HEK293 (cell line): ENCODE measurements around the gene DNAJC10.
"Not testable (repeated sequence)": the region's sequence is repeated elsewhere in the genome, so short reads cannot be mapped to it uniquely, and the experiment has no call there.

Experiments
- CTCF ChIA-PET: fragments of 350-600 bp; formaldehyde crosslinking; extraction: SDS; loops from one replicate; lab custom pipeline; 2021; ENCODE audit warnings: antibody characterized with exemption; lab: Yijun Ruan, JAX
- POLR2A ChIA-PET: fragments of 300-600 bp; formaldehyde crosslinking; extraction: SDS; loops from one replicate; lab custom pipeline; 2020; ENCODE audit warnings: antibody characterized with exemption, inconsistent platforms; lab: Yijun Ruan, JAX
- H3K27ac ChIP-seq: fragments of 200-500 bp; sonication (Bioruptor generic); 2 replicates; pipeline ENCODE4 v1.5.1; 2014; ENCODE audit warnings: low read depth, low read length, control low read depth, inconsistent platforms; ENCODE audit errors: extremely low read depth
- H3K36me3 ChIP-seq, 2 experiments: fragments of 200-500 bp in 1 of 2; sonication (Bioruptor generic) in 1 of 2; 1 replicate in 1 of 2; 2 replicates in 1 of 2; pipeline ENCODE4 v1.5.1; 2014 to 2017; ENCODE audit warnings: inconsistent platforms in 2 of 2, low read length in 2 of 2; ENCODE audit not compliant: control insufficient read depth in 2 of 2, insufficient read depth in 1 of 2
- H3K4me1 ChIP-seq: fragments of 200-500 bp; sonication (Bioruptor generic); 2 replicates; pipeline ENCODE4 v1.5.1; 2014; ENCODE audit warnings: mild to moderate bottlenecking, low read length, inconsistent platforms; ENCODE audit not compliant: control insufficient read depth, insufficient read depth
- H3K4me3 ChIP-seq: 2 replicates; pipeline ENCODE4 v1.5.1; 2011; ENCODE audit warnings: low read depth, mild to moderate bottlenecking, control low read depth, low read length, moderate library complexity
- H3K9me3 ChIP-seq: fragments of 200-500 bp; sonication (Bioruptor generic); 2 replicates; pipeline ENCODE4 v1.5.1; 2014; ENCODE audit warnings: low read depth, low read length, inconsistent platforms; ENCODE audit not compliant: control insufficient read depth, insufficient read depth
- GLIS1 ChIP-seq: fragments of 450-650 bp; formaldehyde crosslinking; IDR thresholded peaks from 2 replicates; pipeline ENCODE4 v1.5.1; 2016; ENCODE audit warnings: missing biosample characterization, missing genetic modification characterization
- HIC1 ChIP-seq: fragments of 450-650 bp; formaldehyde crosslinking; IDR thresholded peaks from 2 replicates; pipeline ENCODE4 v1.5.1; 2016; ENCODE audit warnings: missing biosample characterization, missing genetic modification characterization
- KLF16 ChIP-seq: fragments of 450-650 bp; formaldehyde crosslinking; IDR thresholded peaks from 2 replicates; pipeline ENCODE4 v1.5.1; 2017; ENCODE audit warnings: missing biosample characterization, missing genetic modification characterization
- KLF7 ChIP-seq: fragments of 450-650 bp; formaldehyde crosslinking; IDR thresholded peaks from 2 replicates; pipeline ENCODE4 v1.5.1; 2016; ENCODE audit warnings: missing biosample characterization, missing genetic modification characterization, borderline replicate concordance
- SALL2 ChIP-seq: fragments of 450-650 bp; formaldehyde crosslinking; IDR thresholded peaks from 2 replicates; pipeline ENCODE4 v1.5.0; 2017; ENCODE audit warnings: missing biosample characterization, mild to moderate bottlenecking, missing genetic modification characterization, borderline replicate concordance
- SCRT2 ChIP-seq: fragments of 450-650 bp; formaldehyde crosslinking; IDR thresholded peaks from 2 replicates; pipeline ENCODE4 v1.5.1; 2016; ENCODE audit warnings: missing biosample characterization, missing genetic modification characterization
- ZBTB17 ChIP-seq: fragments of 450-650 bp; formaldehyde crosslinking; IDR thresholded peaks from 2 replicates; pipeline ENCODE4 v1.5.1; 2016; ENCODE audit warnings: missing biosample characterization, missing genetic modification characterization
- ZBTB20 ChIP-seq: fragments of 450-650 bp; formaldehyde crosslinking; IDR thresholded peaks from 2 replicates; pipeline ENCODE4 v1.5.1; 2016; ENCODE audit warnings: missing biosample characterization, missing genetic modification characterization
- ZBTB21 ChIP-seq: fragments of 450-650 bp; formaldehyde crosslinking; IDR thresholded peaks from 2 replicates; pipeline ENCODE4 v1.5.1; 2017; ENCODE audit warnings: missing biosample characterization, missing genetic modification characterization
- ZBTB48 ChIP-seq: fragments of 450-650 bp; formaldehyde crosslinking; IDR thresholded peaks from 2 replicates; pipeline ENCODE4 v1.5.1; 2016; ENCODE audit warnings: missing biosample characterization, missing genetic modification characterization
- ZNF202 ChIP-seq: fragments of 450-650 bp; formaldehyde crosslinking; IDR thresholded peaks from 2 replicates; pipeline ENCODE4 v1.5.1; 2016; ENCODE audit warnings: missing biosample characterization, missing genetic modification characterization, borderline replicate concordance
- ZNF211 ChIP-seq: fragments of 450-650 bp; formaldehyde crosslinking; IDR thresholded peaks from 2 replicates; pipeline ENCODE4 v1.5.1; 2016; ENCODE audit warnings: low read depth, missing biosample characterization, missing genetic modification characterization
- ZNF221 ChIP-seq: fragments of 450-650 bp; formaldehyde crosslinking; IDR thresholded peaks from 2 replicates; pipeline ENCODE4 v1.5.1; 2017; ENCODE audit warnings: missing biosample characterization, missing genetic modification characterization, borderline replicate concordance
- ZNF23 ChIP-seq: fragments of 450-650 bp; formaldehyde crosslinking; IDR thresholded peaks from 2 replicates; pipeline ENCODE4 v1.5.1; 2016; ENCODE audit warnings: missing biosample characterization, missing genetic modification characterization, borderline replicate concordance
- ZNF350 ChIP-seq: fragments of 450-650 bp; formaldehyde crosslinking; IDR thresholded peaks from 2 replicates; pipeline ENCODE4 v1.5.0; 2017; ENCODE audit warnings: missing biosample characterization, mild to moderate bottlenecking, missing genetic modification characterization
- ZNF37A ChIP-seq: fragments of 450-650 bp; IDR thresholded peaks from 2 replicates; pipeline ENCODE4 v1.5.1; 2018; ENCODE audit warnings: missing biosample characterization, missing genetic modification characterization
- ZNF521 ChIP-seq: fragments of 450-650 bp; formaldehyde crosslinking; IDR thresholded peaks from 2 replicates; pipeline ENCODE4 v1.5.1; 2017; ENCODE audit warnings: missing biosample characterization, mild to moderate bottlenecking, missing genetic modification characterization
- ZNF548 ChIP-seq: fragments of 450-650 bp; formaldehyde crosslinking; IDR thresholded peaks from 2 replicates; pipeline ENCODE4 v1.5.1; 2016; ENCODE audit warnings: missing biosample characterization, missing genetic modification characterization
- ZNF561 ChIP-seq: fragments of 450-650 bp; IDR thresholded peaks from 2 replicates; pipeline ENCODE4 v1.5.1; 2018; ENCODE audit warnings: missing biosample characterization, missing genetic modification characterization, borderline replicate concordance
- ZNF571 ChIP-seq: fragments of 450-650 bp; formaldehyde crosslinking; IDR thresholded peaks from 2 replicates; pipeline ENCODE4 v1.5.0; 2017; ENCODE audit warnings: missing biosample characterization, missing genetic modification characterization
- ZNF585B ChIP-seq: fragments of 450-650 bp; formaldehyde crosslinking; IDR thresholded peaks from 2 replicates; pipeline ENCODE4 v1.5.1; 2016; ENCODE audit warnings: missing biosample characterization, missing genetic modification characterization
- ZNF623 ChIP-seq: fragments of 450-650 bp; formaldehyde crosslinking; IDR thresholded peaks from 2 replicates; pipeline ENCODE4 v1.5.1; 2016; ENCODE audit warnings: missing biosample characterization, missing genetic modification characterization
- ZNF645 ChIP-seq: fragments of 450-650 bp; formaldehyde crosslinking; IDR thresholded peaks from 2 replicates; pipeline ENCODE4; 2016; ENCODE audit warnings: missing biosample characterization, missing genetic modification characterization
- ZNF660 ChIP-seq: fragments of 450-650 bp; IDR thresholded peaks from 2 replicates; pipeline ENCODE4 v1.5.1; 2018; ENCODE audit warnings: missing biosample characterization, mild to moderate bottlenecking, missing genetic modification characterization
- ZNF701 ChIP-seq: fragments of 450-650 bp; formaldehyde crosslinking; IDR thresholded peaks from 2 replicates; pipeline ENCODE4 v1.5.1; 2016; ENCODE audit warnings: missing biosample characterization, missing genetic modification characterization
- ZNF768 ChIP-seq: fragments of 450-650 bp; formaldehyde crosslinking; IDR thresholded peaks from 2 replicates; pipeline ENCODE4 v1.5.1; 2018; ENCODE audit warnings: missing biosample characterization, mild to moderate bottlenecking, missing genetic modification characterization
- ZNF785 ChIP-seq: fragments of 450-650 bp; formaldehyde crosslinking; IDR thresholded peaks from 2 replicates; pipeline ENCODE4 v1.5.1; 2016; ENCODE audit warnings: missing biosample characterization, missing genetic modification characterization
- ZSCAN23 ChIP-seq: fragments of 450-650 bp; formaldehyde crosslinking; IDR thresholded peaks from 2 replicates; pipeline ENCODE4 v1.5.1; 2016; ENCODE audit warnings: missing biosample characterization, missing genetic modification characterization
- TF ChIP-seq, protein P1 (sequence below): fragments of 450-650 bp; formaldehyde crosslinking; IDR thresholded peaks from 2 replicates; pipeline ENCODE4 v1.5.0; 2017; ENCODE audit warnings: missing biosample characterization, missing genetic modification characterization, borderline replicate concordance

DNAJC10 gene

DNA sequence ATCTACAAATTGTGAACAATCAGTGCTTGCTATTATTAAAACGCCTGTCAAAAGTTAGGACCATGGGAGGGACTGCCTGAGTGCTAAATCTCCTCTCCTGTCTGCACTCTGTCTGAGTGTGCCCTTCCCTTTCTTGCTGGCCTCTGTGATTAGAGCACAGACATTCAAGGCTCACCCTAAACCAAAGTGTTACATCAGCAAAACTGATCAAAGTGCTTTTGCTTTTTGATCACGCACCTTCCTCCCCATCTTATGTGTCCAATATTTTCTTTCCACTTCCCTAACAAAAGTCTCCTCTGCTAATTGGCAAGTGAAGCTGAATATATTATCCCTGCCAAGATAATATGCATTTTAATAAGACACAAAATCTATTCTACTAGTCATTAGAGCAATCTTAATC lies 30.5 kb upstream of the DNAJC10 start (continued):
- no peak for TF ChIP-seq ZNF645 (tag by site-specific recombination)
- no peak for TF ChIP-seq ZNF521 (tag by site-specific recombination)
- TF ChIP-seq ZNF23 (tag by site-specific recombination), result no peak
- TF ChIP-seq ZNF571, result no peak
- TF ChIP-seq ZSCAN23 (tag by site-specific recombination), result no peak

DNA sequence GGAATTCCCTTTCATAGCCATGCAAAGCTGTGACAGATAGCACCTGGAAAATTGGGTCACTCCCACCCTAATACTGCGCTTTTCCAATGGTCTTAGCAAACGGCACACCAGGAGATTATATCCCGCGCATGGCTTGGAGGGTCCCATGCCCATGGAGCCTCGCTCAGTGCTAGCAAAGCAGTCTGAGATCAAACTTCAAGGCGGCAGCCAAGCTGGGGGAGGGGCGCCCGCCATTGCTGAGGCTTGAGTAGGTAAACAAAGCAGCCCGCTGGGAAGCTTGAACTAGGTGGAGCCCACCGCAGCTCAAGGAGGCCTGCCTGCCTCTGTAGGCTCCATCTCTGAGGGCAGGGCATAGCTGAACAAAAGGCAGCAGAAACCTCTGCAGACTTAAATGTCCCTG lies 29.3 kb upstream of the DNAJC10 start:
- POLR2A ChIA-PET, H3K27ac ChIP-seq, H3K9me3 ChIP-seq, CTCF ChIA-PET, H3K4me3 ChIP-seq, H3K36me3 ChIP-seq, H3K4me1 ChIP-seq: not testable (repeated sequence)

DNA sequence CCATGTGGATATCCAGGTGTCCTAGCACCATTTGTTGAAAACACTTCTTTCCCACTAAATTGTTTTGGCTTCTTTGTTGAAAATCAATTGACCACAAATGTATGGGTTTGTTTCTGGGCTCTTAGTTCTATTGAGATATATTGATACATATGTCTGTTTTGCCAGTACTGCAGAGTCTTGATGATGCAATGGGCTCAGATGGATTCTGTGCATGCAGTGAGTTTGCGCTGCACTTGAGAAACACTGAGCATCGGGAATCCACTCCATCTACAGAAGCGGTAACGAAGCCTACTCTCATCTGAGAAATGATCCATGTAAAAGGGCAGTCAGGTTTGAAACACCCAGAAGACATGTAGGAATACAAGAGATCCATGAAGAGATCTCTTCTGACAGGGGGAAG lies 21.9 kb upstream of the DNAJC10 start:
- Histone ChIP-seq H3K4me1 (no peaks in the 10 kb centered on the region), H3K27ac (no peak overlapping the region), H3K9me3 (no peaks in the 10 kb centered on the region), H3K4me3 (no peak overlapping the region), H3K36me3 (no peaks in the 10 kb centered on the region)
- ChIA-PET CTCF (no interaction called here), POLR2A (no interaction called here)
- TF ChIP-seq ZNF623 (no peak), ZNF211 (no peak), ZBTB17 (tag by site-specific recombination) (no peak), SALL2 (tag by site-specific recombination) (no peak), ZNF660 (tag by site-specific recombination) (no peak), ZNF548 (no peak), ZNF561 (no peak)
- TF ChIP-seq, protein P1, sequence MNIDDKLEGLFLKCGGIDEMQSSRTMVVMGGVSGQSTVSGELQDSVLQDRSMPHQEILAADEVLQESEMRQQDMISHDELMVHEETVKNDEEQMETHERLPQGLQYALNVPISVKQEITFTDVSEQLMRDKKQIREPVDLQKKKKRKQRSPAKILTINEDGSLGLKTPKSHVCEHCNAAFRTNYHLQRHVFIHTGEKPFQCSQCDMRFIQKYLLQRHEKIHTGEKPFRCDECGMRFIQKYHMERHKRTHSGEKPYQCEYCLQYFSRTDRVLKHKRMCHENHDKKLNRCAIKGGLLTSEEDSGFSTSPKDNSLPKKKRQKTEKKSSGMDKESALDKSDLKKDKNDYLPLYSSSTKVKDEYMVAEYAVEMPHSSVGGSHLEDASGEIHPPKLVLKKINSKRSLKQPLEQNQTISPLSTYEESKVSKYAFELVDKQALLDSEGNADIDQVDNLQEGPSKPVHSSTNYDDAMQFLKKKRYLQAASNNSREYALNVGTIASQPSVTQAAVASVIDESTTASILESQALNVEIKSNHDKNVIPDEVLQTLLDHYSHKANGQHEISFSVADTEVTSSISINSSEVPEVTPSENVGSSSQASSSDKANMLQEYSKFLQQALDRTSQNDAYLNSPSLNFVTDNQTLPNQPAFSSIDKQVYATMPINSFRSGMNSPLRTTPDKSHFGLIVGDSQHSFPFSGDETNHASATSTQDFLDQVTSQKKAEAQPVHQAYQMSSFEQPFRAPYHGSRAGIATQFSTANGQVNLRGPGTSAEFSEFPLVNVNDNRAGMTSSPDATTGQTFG (tag by site-specific recombination), result no peak

DNA sequence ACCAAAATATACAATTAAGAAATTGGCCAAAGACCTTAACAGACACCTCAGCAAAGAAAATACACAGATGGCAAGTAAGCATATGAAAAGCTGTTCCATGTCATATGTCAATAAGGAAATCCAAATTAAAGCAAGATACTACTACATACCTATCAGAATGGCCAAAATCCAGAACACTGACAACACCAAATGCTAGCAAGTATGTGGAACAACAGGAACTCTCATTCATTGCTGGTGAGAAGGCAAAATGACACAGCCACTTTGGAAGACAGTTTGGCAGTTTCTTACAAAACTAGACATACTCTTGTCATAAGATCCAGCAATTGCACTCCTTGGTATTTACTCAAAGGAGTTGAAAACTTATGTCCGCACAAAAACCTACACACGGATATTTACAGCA lies 20.3 kb upstream of the DNAJC10 start:
- H3K4me1 ChIP-seq, result no peaks in the 10 kb centered on the region
- no peaks in the 10 kb centered on the region for H3K9me3 ChIP-seq
- ChIA-PET POLR2A (no interaction called here), CTCF (no interaction called here)
- H3K27ac ChIP-seq, result no peak overlapping the region
- TF ChIP-seq ZNF350 (tag by site-specific recombination) (no peak), KLF7 (no peak), ZBTB20 (no peak), ZNF221 (tag by site-specific recombination) (no peak), ZBTB48 (tag by site-specific recombination) (no peak), ZNF37A (no peak), ZNF701 (tag by site-specific recombination) (no peak), ZNF785 (tag by site-specific recombination) (no peak), ZBTB21 (tag by site-specific recombination) (no peak), GLIS1 (tag by site-specific recombination) (no peak), ZNF585B (no peak), SCRT2 (no peak), ZNF202 (tag by site-specific recombination) (no peak), KLF16 (tag by site-specific recombination) (no peak), HIC1 (tag by site-specific recombination) (no peak), ZNF768 (tag by site-specific recombination) (no peak)
- H3K4me3 ChIP-seq, result no peak overlapping the region
- no peaks in the 10 kb centered on the region for H3K36me3 ChIP-seq
